NCI-H146 (cell line): Measurements from ENCODE around the gene SLC7A10.
A peak's percentile ranks its signal among the peaks of the same experiment; 100 is the strongest.
"Not testable (repeated sequence)": the region's sequence is repeated elsewhere in the genome, so short reads cannot be mapped to it uniquely, and the experiment has no call there.

Experiments used
- DNase-seq: peaks from one replicate; lab custom pipeline; 2025; lab: John Stamatoyannopoulos, UW

SLC7A10 gene

GRCh38 chr19:33236696-33237390, 11.2 kb upstream of the SLC7A10 start:
- no peak for DNase-seq

DNA sequence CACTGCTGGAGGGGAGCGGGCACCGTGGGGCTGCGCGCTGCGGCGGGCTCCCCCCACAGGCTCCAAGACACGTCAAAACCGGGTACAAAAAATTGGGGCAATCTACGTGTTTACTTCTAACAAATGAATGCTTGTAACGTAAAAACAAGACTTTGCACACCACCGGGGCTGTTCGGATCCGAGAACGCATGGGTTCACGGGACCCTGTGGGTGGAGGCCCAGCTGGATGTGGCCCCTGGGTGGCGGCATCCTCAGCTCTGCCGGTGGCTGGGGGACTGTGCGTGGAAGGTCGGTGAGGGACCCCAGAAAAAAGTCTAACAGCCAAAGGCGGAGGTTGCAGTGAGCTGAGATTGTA, 10.3 kb upstream of the SLC7A10 start:
- no peak for DNase-seq

DNA sequence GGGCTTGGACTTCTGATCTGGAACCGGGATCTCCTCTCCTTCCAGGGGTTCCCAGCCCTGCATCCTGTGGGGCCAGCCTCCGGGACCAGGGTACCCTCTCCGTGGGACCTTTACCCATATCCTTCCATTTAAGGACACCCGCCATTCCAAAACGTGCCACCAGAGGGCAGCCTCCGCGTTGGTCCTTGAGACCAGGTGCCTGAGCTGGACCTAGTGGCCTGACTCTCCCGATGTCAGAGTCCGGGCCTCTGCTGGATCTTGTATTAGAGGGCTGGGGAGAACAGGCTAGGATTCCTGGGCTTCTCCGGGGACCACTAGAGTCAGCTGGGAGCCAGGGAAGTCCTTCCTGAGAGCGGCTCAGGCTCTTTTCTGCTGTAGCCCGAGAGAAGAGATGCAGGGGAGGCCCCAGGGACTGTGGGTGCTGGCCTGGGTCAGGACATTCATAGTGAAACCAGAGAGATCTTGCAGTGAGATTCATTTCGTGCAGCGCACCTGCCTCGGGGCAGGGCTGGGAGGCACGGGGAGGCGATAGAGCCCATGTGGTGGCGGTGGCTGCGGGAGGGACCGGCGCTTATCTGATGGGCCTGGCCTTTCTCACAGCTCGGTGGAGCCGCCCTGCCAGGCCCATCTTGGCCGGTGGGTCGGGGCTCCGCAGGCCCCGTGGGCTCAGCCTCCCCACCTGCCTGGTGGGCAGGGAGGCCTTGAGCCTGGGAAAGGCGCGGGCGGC, 9.8 kb upstream of the SLC7A10 start:
- DNase-seq, result peak; percentile 69

- DNase-seq, result no peak
Observed at GRCh38 chr19:33234736-33235135, 9.1 kb upstream of the SLC7A10 start.

DNA sequence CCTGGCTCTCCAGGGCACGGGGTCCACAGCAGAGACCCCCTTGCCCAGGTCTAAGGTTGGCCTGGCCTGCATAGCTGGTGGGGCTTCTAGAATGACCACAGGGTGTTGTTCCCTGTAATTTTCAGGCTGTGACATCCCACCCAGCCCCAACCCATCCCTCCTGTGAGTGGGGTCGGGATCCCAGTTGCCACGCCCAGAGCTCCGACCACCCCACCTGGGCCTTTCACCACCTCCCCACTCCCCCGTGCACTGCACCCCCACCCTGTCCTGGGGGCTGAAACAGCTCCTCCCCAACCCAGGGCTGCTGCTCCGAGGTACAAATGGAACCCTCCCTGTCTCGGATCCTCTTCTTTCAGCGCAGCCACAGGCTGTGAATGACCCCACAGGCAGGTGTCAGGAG, 8.4 kb upstream of the SLC7A10 start:
- no peak for DNase-seq

- DNase-seq, result no peak
Observed at GRCh38 chr19:33233056-33233873, 7.6 kb upstream of the SLC7A10 start.

- no peak for DNase-seq
Observed at GRCh38 chr19:33232656-33233055, 7.0 kb upstream of the SLC7A10 start.

DNA sequence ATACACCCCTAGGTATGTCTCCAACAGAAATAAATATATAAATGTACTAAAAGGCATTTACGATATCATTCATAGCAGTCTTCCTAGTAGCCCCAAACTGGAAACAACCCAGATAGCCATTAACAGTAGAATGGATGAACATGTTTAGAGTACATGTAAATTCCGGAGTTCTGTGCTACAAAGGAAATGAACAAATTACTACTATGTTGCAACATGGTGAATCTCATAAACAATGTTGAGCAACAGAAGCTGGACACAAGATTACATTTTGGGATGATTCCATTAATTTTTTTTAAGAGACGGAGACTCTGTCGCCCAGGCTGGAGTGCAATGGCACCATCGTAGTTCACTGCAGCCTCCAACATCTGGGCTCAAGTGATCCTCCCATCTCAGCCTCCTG, 5.9 kb upstream of the SLC7A10 start:
- no peak for DNase-seq

- no peak for DNase-seq
Observed at GRCh38 chr19:33229962-33230361, 4.3 kb upstream of the SLC7A10 start.

- DNase-seq, result no peak
Observed at GRCh38 chr19:33227870-33228599, 2.4 kb upstream of the SLC7A10 start.

- DNase-seq, result no peak
Observed at GRCh38 chr19:33227242-33227650, 1.6 kb upstream of the SLC7A10 start.

DNA sequence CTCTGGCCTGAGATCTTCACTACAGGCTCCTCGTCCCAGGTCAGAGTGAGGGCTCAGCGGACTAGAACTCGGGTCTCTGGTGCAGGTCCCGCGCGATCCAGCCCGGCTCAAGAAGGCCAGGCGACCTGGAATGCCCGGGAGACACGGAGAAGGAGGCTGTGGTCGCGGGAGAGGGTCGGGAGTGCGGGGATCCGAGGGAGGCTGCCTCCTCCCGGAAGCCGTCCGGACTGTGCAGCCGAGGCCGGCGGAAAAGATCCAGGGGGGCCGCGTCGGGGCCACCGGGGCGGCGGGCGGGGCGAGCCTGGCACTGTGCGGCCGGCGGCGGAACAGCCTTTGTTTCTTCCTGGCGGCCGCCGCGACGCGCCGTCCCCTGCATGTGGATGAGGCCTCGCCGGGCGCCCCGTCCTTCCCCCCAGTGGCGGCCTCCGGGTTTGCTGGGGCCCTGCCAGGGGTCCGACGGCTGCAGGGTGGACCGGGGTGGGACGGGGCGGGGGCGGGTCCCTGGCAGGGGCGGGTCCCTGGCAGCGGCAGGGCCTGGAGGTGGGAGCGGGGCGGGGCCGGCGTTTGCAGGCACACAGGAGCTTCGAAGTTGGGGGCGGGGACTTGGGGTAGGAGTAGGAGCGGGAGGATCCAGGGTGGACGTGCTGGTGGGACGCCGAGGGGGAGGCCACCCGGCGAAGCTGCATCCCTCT, 1.0 kb upstream of the SLC7A10 start:
- DNase-seq, result peak; percentile 27

GRCh38 chr19:33224694-33225457, 774 bp downstream of the SLC7A10 start:
- no peak for DNase-seq

- DNase-seq, result not testable (repeated sequence)
Observed at GRCh38 chr19:33222255-33222654, 3.4 kb downstream of the SLC7A10 start.

GRCh38 chr19:33221638-33222037, 4.0 kb downstream of the SLC7A10 start:
- DNase-seq, result no peak

DNA sequence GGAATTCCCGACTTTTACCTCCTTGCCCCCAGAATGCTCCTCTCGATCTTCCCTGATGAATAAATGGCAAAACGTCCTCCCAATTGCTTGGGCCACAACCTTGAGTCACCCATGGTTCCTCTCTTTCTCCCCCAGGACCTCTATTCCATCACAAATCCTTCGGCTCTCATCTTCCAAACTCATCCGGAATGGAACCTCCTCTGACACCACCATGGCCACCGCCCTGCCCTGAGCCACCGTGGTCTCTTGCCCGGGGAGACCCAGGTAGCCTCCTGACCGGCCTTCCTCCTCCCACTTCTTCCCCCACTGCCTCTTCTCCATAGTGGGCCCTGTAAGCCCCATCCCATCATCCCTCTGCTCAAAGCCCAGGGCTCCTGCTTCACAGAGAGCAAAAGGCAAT, 4.9 kb downstream of the SLC7A10 start:
- no peak for DNase-seq

- no peak for DNase-seq
Observed at GRCh38 chr19:33220115-33220514, 5.5 kb downstream of the SLC7A10 start.

DNA sequence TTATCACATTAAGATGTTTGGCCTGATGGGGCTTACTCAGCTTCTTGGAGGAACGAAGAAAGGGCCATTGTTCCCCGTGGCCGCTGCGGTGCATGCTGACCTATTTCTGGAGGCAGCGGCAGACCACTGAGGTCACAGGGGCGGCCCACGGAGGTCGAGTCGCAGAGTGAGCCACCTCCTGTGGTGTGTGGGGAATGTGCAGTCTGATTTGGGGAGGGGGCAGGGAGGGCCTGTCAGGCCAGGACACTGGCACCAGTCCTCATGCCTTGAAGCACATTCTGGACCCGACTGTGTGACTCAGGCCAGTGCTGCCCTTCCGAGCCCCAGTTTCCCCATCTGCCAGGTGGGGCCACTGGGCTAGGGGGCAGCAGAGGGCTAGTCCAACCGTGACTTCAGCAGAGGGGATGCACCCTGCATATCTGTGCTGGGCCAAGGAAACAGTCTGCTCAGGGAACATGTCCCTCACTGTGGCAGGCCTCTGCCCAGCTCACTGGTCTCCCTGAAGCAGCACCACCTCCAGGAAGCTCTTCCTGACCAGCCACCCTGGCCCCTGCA, 6.3 kb downstream of the SLC7A10 start:
- DNase-seq, result no peak

- no peak for DNase-seq
Observed at GRCh38 chr19:33217881-33218280, 7.8 kb downstream of the SLC7A10 start.

DNA sequence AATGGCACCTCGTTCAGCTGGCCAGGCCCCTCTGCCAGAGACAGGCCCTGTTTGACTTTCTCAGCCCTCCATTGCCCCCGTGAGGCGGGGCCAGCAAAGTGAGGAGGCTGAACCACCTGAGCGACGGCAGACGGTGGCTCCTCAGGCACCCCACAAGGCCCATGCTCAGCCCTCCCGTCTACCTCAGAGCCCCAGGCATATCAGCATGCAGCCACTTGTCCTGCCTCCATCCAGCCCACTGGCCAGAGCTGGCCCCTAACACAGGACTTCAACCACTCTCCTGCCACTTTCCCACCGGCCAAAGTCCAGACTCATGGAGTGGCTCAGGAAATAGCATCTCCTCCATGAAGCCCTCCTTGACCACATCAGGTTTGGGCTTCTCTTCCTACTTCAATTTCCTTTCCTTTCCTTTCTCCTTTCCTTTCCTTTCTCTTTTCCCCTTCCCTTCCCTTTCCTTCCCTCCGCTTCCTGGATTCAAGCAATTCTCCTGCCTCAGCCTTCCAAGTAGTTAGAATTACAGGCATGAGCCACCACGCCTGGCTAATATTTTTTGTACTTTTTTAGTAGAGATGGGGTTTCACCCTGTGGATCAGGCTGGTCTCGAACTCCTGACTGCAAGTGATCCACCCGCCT, 9.3 kb downstream of the SLC7A10 start:
- no peak for DNase-seq
